HL-60 (cell line): ENCODE data around the gene TEX12.

Experiments
- CTCF ChIP-seq: IDR thresholded peaks from one replicate; pipeline ENCODE4 v1.5.1; 2011; ENCODE audit warnings: low read length, control low read depth, inconsistent platforms; ENCODE audit not compliant: insufficient read depth
- GABPA ChIP-seq: IDR thresholded peaks from 2 replicates; pipeline ENCODE4 v1.6.1; 2012; ENCODE audit warnings: low read depth
- POLR2AphosphoS5 ChIP-seq: IDR thresholded peaks from 2 replicates; pipeline ENCODE4 v1.6.1; 2012; ENCODE audit warnings: low read depth
- SPI1 ChIP-seq: IDR thresholded peaks from 2 replicates; pipeline ENCODE4 v1.6.1; 2012; ENCODE audit warnings: low read depth, mild to moderate bottlenecking, borderline replicate concordance

- TF ChIP-seq CTCF = no peak
- no peak for TF ChIP-seq GABPA
- TF ChIP-seq POLR2AphosphoS5 = no peak
- TF ChIP-seq SPI1 = no peak
Observed at GRCh38 chr11:112134473-112134872, 32.7 kb upstream of the TEX12 start.
